ENCODE results near the gene CD74.

- TF ChIP-seq CTCF (IDR thresholded peaks at IDR 0.05) (no peak), POLR2AphosphoS5 (IDR thresholded peaks at IDR 0.05) (no peak), POLR2A (IDR thresholded peaks at IDR 0.05) (no peak)
These were observed 35.6 kb downstream of the CD74 start for GRCh38 chr5:150376799-150377771.

Data from prostate gland (tissue), 2 donors.